ENCODE results near the gene ZP4. TPM values are rescaled to one million over a fixed set of nuclear protein-coding genes. Genes with fewer than 3 reads are reported as not detected.

ZP4 gene
- total and polyA plus RNA-seq, 2 of the 13 experiments (the other 11 are each of a cell fraction or from before 2014, with no cell fraction given) = not detected

- peak; percentile 59 for TF ChIP-seq ZNF781 (CRISPR knock-in tag; IDR thresholded peaks at IDR 0.05; ENCODE audit: borderline replicate concordance, not compliant biosample characterization)
- TF ChIP-seq ZNF816 (CRISPR knock-in tag; IDR thresholded peaks at IDR 0.05; ENCODE audit: borderline replicate concordance) = 0 out of 2 replicates have a peak, but pooled peaks have one; percentile 53
- no peak for TF ChIP-seq CEBPG (CRISPR knock-in tag; IDR thresholded peaks at IDR 0.05)
- TF ChIP-seq ARID2 (CRISPR knock-in tag; IDR thresholded peaks at IDR 0.05; ENCODE audit: borderline replicate concordance) = no peak
- TF ChIP-seq, protein P1, sequence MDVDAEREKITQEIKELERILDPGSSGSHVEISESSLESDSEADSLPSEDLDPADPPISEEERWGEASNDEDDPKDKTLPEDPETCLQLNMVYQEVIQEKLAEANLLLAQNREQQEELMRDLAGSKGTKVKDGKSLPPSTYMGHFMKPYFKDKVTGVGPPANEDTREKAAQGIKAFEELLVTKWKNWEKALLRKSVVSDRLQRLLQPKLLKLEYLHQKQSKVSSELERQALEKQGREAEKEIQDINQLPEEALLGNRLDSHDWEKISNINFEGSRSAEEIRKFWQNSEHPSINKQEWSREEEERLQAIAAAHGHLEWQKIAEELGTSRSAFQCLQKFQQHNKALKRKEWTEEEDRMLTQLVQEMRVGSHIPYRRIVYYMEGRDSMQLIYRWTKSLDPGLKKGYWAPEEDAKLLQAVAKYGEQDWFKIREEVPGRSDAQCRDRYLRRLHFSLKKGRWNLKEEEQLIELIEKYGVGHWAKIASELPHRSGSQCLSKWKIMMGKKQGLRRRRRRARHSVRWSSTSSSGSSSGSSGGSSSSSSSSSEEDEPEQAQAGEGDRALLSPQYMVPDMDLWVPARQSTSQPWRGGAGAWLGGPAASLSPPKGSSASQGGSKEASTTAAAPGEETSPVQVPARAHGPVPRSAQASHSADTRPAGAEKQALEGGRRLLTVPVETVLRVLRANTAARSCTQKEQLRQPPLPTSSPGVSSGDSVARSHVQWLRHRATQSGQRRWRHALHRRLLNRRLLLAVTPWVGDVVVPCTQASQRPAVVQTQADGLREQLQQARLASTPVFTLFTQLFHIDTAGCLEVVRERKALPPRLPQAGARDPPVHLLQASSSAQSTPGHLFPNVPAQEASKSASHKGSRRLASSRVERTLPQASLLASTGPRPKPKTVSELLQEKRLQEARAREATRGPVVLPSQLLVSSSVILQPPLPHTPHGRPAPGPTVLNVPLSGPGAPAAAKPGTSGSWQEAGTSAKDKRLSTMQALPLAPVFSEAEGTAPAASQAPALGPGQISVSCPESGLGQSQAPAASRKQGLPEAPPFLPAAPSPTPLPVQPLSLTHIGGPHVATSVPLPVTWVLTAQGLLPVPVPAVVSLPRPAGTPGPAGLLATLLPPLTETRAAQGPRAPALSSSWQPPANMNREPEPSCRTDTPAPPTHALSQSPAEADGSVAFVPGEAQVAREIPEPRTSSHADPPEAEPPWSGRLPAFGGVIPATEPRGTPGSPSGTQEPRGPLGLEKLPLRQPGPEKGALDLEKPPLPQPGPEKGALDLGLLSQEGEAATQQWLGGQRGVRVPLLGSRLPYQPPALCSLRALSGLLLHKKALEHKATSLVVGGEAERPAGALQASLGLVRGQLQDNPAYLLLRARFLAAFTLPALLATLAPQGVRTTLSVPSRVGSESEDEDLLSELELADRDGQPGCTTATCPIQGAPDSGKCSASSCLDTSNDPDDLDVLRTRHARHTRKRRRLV (CRISPR knock-in tag; IDR thresholded peaks at IDR 0.05) = no peak
- TF ChIP-seq TEAD2 (CRISPR knock-in tag; IDR thresholded peaks at IDR 0.05) = no peak
- TF ChIP-seq AGO2 (optimal IDR thresholded peaks at IDR 0.05; ENCODE audit: low read depth, low read length) = no peak
- 0 out of 2 replicates have a peak, but pooled peaks have one; percentile 45 for TF ChIP-seq ZBTB42 (CRISPR knock-in tag; IDR thresholded peaks at IDR 0.05)
- TF ChIP-seq MATR3 (CRISPR knock-in tag; IDR thresholded peaks at IDR 0.05) = no peak
- no peak for TF ChIP-seq SMAD3 (CRISPR knock-in tag; IDR thresholded peaks at IDR 0.05)
- no peak for TF ChIP-seq SRSF4 (IDR thresholded peaks at IDR 0.05; ENCODE audit: low read depth, low read length, poor library complexity, severe bottlenecking)
- TF ChIP-seq, protein P2, sequence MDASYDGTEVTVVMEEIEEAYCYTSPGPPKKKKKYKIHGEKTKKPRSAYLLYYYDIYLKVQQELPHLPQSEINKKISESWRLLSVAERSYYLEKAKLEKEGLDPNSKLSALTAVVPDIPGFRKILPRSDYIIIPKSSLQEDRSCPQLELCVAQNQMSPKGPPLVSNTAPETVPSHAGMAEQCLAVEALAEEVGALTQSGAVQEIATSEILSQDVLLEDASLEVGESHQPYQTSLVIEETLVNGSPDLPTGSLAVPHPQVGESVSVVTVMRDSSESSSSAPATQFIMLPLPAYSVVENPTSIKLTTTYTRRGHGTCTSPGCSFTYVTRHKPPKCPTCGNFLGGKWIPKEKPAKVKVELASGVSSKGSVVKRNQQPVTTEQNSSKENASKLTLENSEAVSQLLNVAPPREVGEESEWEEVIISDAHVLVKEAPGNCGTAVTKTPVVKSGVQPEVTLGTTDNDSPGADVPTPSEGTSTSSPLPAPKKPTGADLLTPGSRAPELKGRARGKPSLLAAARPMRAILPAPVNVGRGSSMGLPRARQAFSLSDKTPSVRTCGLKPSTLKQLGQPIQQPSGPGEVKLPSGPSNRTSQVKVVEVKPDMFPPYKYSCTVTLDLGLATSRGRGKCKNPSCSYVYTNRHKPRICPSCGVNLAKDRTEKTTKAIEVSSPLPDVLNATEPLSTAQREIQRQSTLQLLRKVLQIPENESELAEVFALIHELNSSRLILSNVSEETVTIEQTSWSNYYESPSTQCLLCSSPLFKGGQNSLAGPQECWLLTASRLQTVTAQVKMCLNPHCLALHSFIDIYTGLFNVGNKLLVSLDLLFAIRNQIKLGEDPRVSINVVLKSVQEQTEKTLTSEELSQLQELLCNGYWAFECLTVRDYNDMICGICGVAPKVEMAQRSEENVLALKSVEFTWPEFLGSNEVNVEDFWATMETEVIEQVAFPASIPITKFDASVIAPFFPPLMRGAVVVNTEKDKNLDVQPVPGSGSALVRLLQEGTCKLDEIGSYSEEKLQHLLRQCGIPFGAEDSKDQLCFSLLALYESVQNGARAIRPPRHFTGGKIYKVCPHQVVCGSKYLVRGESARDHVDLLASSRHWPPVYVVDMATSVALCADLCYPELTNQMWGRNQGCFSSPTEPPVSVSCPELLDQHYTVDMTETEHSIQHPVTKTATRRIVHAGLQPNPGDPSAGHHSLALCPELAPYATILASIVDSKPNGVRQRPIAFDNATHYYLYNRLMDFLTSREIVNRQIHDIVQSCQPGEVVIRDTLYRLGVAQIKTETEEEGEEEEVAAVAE (CRISPR knock-in tag; IDR thresholded peaks at IDR 0.05; ENCODE audit: borderline replicate concordance) = no peak
- peak; percentile 94 for TF ChIP-seq NFKB2 (CRISPR knock-in tag; IDR thresholded peaks at IDR 0.05; ENCODE audit: borderline replicate concordance)
- TF ChIP-seq ZFP90 (CRISPR knock-in tag; IDR thresholded peaks at IDR 0.05; ENCODE audit: borderline replicate concordance) = no peak
- TF ChIP-seq TRIM24 (CRISPR knock-in tag; IDR thresholded peaks at IDR 0.05) = no peak
- TF ChIP-seq ZNF441 (CRISPR knock-in tag; IDR thresholded peaks at IDR 0.05; ENCODE audit: borderline replicate concordance) = peak; percentile 96
- no peak; the same call in 1 of the 2 replicates for TF ChIP-seq SAFB2 (CRISPR knock-in tag; IDR thresholded peaks at IDR 0.05; ENCODE audit: borderline replicate concordance, low read depth)
Observed at GRCh38 chr1:237864338-237865244, 26.1 kb downstream of the ZP4 start (continued).

All from HepG2 (cell line).